CD4-positive, alpha-beta T cell treated with Interferon gamma for 1 hour (primary cell): ENCODE measurements around the gene RPUSD3.

Experiments
- DNase-seq: peaks from one replicate; pipeline ENCODE4 v3.0.0-alpha.2; 2020

The RPUSD3 gene

GRCh38 chr3:9828801-9829755 is 14.7 kb downstream of the RPUSD3 start:
- DNase-seq: no peak

GRCh38 chr3:9826815-9827573 is 16.8 kb downstream of the RPUSD3 start:
- no peak for DNase-seq

GRCh38 chr3:9825451-9826040 is 18.3 kb downstream of the RPUSD3 start:
- DNase-seq: no peak

GRCh38 chr3:9820946-9821345 is 22.9 kb downstream of the RPUSD3 start:
- DNase-seq: no peak

- DNase-seq: no peak
Measured at GRCh38 chr3:9820543-9820942, 23.3 kb downstream of the RPUSD3 start.

- DNase-seq: no peak
Measured at GRCh38 chr3:9818666-9819335, 25.0 kb downstream of the RPUSD3 start.

GRCh38 chr3:9817436-9817835 is 26.4 kb downstream of the RPUSD3 start:
- no peak for DNase-seq

DNA sequence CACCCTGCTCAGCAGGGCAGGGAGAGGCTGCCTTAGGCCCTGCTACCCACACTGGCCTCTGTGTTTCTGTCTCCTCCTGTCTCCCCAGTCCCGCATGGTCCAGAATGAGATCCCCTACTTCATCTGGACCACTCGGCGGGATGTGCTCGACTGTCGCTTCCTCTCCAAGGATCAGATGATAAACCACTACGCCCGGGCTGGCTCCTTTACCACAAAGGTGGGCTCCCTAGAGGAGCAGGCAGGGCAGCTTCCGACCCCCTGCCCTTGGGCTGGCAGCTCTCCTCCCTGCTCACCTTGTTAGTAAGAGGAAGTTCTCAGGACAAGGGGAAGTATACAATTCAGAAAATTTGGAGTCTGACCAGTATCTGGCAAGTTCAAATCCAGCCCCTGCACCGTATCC is 27.8 kb downstream of the RPUSD3 start:
- DNase-seq: no peak

DNA sequence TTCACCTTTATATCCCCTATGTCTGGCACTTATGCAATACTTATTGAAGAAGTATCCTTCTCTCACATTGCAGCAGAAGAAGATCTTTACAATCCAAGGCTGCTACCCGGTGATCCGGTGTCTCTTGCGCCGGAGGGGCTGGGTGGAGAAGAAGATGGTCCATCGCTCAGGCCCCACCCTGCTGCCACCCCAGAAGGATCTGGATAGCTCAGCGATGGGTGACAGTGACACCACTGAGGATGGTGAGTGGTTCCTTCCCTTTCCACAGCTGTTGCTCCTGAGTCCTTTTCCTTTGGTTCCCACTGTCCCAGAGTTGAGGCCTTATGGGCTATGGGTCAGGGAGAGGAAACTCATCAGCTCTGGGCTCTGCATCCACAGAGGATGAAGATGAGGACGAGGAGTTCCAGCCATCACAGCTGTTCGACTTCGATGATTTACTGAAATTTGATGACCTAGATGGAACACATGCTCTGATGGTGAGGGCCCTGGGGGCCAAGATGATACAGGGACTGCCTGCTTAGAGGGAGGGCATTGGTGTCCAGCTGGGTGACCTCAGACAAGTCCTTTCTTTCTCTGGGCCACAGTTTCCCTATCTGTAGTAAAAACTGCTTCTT is 30.8 kb downstream of the RPUSD3 start:
- DNase-seq: no peak

GRCh38 chr3:9810846-9811245 is 33.0 kb downstream of the RPUSD3 start:
- no peak for DNase-seq

GRCh38 chr3:9810433-9810770 is 33.4 kb downstream of the RPUSD3 start:
- DNase-seq: no peak

- DNase-seq: peak; percentile 46
Measured at GRCh38 chr3:9809615-9810432, 34.0 kb downstream of the RPUSD3 start, which contains the start of gene TTLL3. Gene TTLL3 (plus strand): TSS chr3:9810262. CDS start chr3:9810662, 400 bp downstream.

- DNase-seq: no peak
Measured at GRCh38 chr3:9809239-9809614, 34.6 kb downstream of the RPUSD3 start.

- peak; percentile 45 for DNase-seq
Measured at GRCh38 chr3:9808345-9809037, 35.3 kb downstream of the RPUSD3 start.

- no peak for DNase-seq
Measured at GRCh38 chr3:9807981-9808344, 35.8 kb downstream of the RPUSD3 start.

GRCh38 chr3:9806688-9807589 is 36.9 kb downstream of the RPUSD3 start:
- DNase-seq: no peak

DNA sequence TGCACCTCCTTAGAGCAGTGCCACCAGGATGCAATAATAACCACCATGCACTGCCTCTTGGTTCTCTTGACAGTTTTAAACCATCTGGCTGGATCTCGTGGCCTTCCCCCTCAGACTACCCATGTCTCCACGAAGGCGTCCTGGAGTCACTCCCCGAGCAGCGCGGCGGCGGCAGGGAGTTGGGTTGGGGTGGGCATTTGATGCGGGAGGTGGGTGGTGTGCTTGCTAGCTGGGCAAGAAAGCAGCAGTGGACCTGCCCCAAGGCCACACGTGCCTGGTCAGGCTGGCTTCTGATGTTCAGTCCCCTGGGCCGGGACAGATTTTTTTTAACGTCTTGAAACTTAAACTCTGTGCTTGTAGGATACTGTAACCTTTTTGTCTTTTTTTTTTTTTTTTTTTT is 37.7 kb downstream of the RPUSD3 start:
- no peak for DNase-seq

DNA sequence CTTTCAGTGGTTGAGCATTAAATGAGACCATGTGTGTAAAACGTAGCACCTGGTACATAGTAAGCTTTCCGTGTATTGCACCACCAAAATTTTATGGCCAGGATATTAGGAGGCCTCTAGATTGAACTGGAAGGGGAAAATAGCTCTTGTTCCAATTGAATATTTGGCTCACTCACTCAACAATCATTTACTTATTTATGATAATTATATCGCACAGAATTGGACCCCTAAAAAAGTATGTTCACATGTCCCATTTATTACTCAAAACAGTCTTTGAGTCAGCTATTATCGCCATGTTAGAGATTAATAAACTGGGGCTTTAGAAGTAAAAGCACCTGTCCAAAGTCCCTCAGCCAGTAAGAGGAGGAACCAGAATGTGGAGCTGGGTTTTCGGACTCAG is 38.8 kb downstream of the RPUSD3 start:
- no peak for DNase-seq

DNA sequence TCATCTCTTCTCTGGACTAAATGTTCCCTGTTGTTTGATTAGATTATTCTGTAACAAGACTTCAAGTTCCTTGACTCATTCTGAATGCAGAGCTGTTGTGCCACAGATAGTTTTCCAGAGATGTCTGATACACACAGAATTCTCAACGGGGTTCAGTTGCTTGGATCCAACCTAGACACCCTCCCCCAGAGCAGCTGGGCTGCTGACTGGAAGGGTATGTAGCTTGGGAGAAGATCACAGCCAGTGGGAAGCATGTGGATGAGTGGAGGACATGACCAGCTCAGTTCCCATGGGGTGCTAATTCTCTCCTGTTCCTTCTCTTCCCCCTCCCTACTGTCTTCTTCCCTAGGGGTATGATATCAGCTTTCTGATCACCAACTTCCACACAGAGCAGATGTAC is 40.3 kb downstream of the RPUSD3 start:
- DNase-seq: no peak

- DNase-seq: no peak
Measured at GRCh38 chr3:9800529-9800928, 43.3 kb downstream of the RPUSD3 start.
